HT-29 (cell line): ENCODE data around the gene RFNG. TPM values are rescaled to one million over a fixed set of nuclear protein-coding genes. Genes with fewer than 3 reads are reported as not detected.

Source experiments
- DNase-seq: peaks from one replicate; pipeline ENCODE4 v3.0.0-alpha.2; 2015; ENCODE audit warnings: low spot score
- total RNA-seq: library from RNA; depleted of rRNA; stranded (reverse); fragments of >200 nt; shearing (Covaris generic); gene quantifications from 2 replicates; pipeline ENCODE4 v1.2.3, GENCODE V29; 2014; rRNA removed

RFNG gene
- 49.5 and 52.6 TPM in 2 replicates for total RNA-seq

GRCh38 chr17:82051776-82052637 is at the start of gene RFNG, which contains the start of gene GPS1:
Gene RFNG, minus strand, starts transcription at chr17:82051811. Its CDS starts 45 bp downstream, at chr17:82051766.
Gene GPS1, plus strand, starts transcription at chr17:82051898. Its CDS starts 34 bp downstream, at chr17:82051932.
- peak; percentile 56 for DNase-seq

- peak; percentile 31 for DNase-seq
Measured at GRCh38 chr17:82101301-82101715, 49.7 kb upstream of the RFNG start.

- no peak for DNase-seq
Measured at GRCh38 chr17:82100502-82101298, 49.1 kb upstream of the RFNG start.

- DNase-seq: no peak
Measured at GRCh38 chr17:82098939-82099763, 47.5 kb upstream of the RFNG start.

- DNase-seq: peak; percentile 97
Measured at GRCh38 chr17:82098169-82098938, 46.7 kb upstream of the RFNG start, which contains the start of gene FASN. Gene FASN, minus strand, starts transcription at chr17:82098236. Its CDS starts 1,791 bp downstream, at chr17:82096445.

GRCh38 chr17:82097919-82098168 is 46.2 kb upstream of the RFNG start:
- no peak for DNase-seq

- DNase-seq: peak; percentile 53
Measured at GRCh38 chr17:82097184-82097918, 45.7 kb upstream of the RFNG start.

GRCh38 chr17:82096709-82097183 is 45.1 kb upstream of the RFNG start:
- DNase-seq: no peak

GRCh38 chr17:82095777-82096708 is 44.4 kb upstream of the RFNG start:
- no peak for DNase-seq

GRCh38 chr17:82094931-82095776 is 43.5 kb upstream of the RFNG start:
- no peak for DNase-seq

- DNase-seq: no peak
Measured at GRCh38 chr17:82092995-82093751, 41.6 kb upstream of the RFNG start.

GRCh38 chr17:82092628-82092994 is 41.0 kb upstream of the RFNG start:
- no peak for DNase-seq

- DNase-seq: no peak
Measured at GRCh38 chr17:82092094-82092586, 40.5 kb upstream of the RFNG start.

- no peak for DNase-seq
Measured at GRCh38 chr17:82091264-82092066, 39.9 kb upstream of the RFNG start.

- no peak for DNase-seq
Measured at GRCh38 chr17:82090549-82091263, 39.1 kb upstream of the RFNG start.
